ENCODE measurements around the gene DBX1. TPM values are rescaled to one million over a fixed set of nuclear protein-coding genes. Genes with fewer than 3 reads are reported as not detected.

The DBX1 gene
- total RNA-seq, 4 donors from 2014 or later: not detected

GRCh38 chr11:20156280-20156875, 3.9 kb downstream of the DBX1 start:
- Histone ChIP-seq H3K27ac (no peak overlapping the region), H3K9me3 (no peaks in the 10 kb centered on the region), H3K4me3 (peak overlapping the region in 3 of 4 donors; percentile 10 to 56 (median 33)), H3K27me3 (peaks cover 34 to 90% (median 55%) of the 10 kb centered on the region in 4 donors), H3K36me3 (no peaks in the 10 kb centered on the region), H3K4me1 (peaks cover 14 to 30% (median 17%) of the 10 kb centered on the region in 3 donors)
- no peak for TF ChIP-seq CTCF (IDR thresholded peaks at IDR 0.05)
- TF ChIP-seq POLR2A (IDR thresholded peaks at IDR 0.05): no peak
- 3% methylated on average over 6 of the region's 51 CpGs; no CpG with 5 or more reads in 1 of the 2 donors for WGBS, 2 donors
- intact Hi-C loops (cut with DNase I): no loop called here
- no peak for DNase-seq

- H3K4me1 ChIP-seq: peaks cover 14 to 25% (median 17%) of the 10 kb centered on the region in 3 donors
- H3K27me3 ChIP-seq: peaks cover 34 to 86% (median 50%) of the 10 kb centered on the region in 4 donors
- H3K9me3 ChIP-seq: no peaks in the 10 kb centered on the region
- intact Hi-C loops (cut with DNase I): no loop called here
- no peaks in the 10 kb centered on the region for H3K36me3 ChIP-seq
- 26 to 32% methylated on average over 16 to 19 of the region's 19 CpGs for WGBS, 2 donors
- no peak overlapping the region for H3K27ac ChIP-seq
- H3K4me3 ChIP-seq: peak overlapping the region in 2 of 4 donors; percentile 33 to 56
- DNase-seq: no peak
- TF ChIP-seq POLR2A (IDR thresholded peaks at IDR 0.05) (no peak), CTCF (IDR thresholded peaks at IDR 0.05) (no peak)
Measured at GRCh38 chr11:20155683-20156279, 4.5 kb downstream of the DBX1 start.

- H3K36me3 ChIP-seq: no peaks in the 10 kb centered on the region
- 79 to 100% methylated on average over 1 of the region's 1 CpG for WGBS, 2 donors
- no peaks in the 10 kb centered on the region for H3K9me3 ChIP-seq
- intact Hi-C loops (cut with DNase I): no loop called here
- no peak overlapping the region for H3K4me3 ChIP-seq
- H3K27ac ChIP-seq: no peak overlapping the region
- peaks cover 33 to 86% (median 37%) of the 10 kb centered on the region in 4 donors for H3K27me3 ChIP-seq
- TF ChIP-seq POLR2A (IDR thresholded peaks at IDR 0.05): no peak
- no peak for TF ChIP-seq CTCF (IDR thresholded peaks at IDR 0.05)
- no peak for DNase-seq
- peaks cover 14 to 25% (median 17%) of the 10 kb centered on the region in 3 donors for H3K4me1 ChIP-seq
Measured at GRCh38 chr11:20154381-20154780, 5.9 kb downstream of the DBX1 start.

GRCh38 chr11:20138707-20139106, 21.6 kb downstream of the DBX1 start:
- DNase-seq: no peak
- Histone ChIP-seq H3K36me3 (no peaks in the 10 kb centered on the region), H3K4me3 (no peak overlapping the region), H3K27ac (no peak overlapping the region), H3K27me3 (peaks cover 0 to 28% (median 0%) of the 10 kb centered on the region in 4 donors), H3K4me1 (no peaks in the 10 kb centered on the region), H3K9me3 (no peaks in the 10 kb centered on the region)
- no peak for TF ChIP-seq POLR2A (IDR thresholded peaks at IDR 0.05)
- no peak for TF ChIP-seq CTCF (IDR thresholded peaks at IDR 0.05)
- intact Hi-C loops (cut with DNase I): loop anchor here (10.0 kb wide), 1 partner anchor 574 kb away; no protein-coding TSS in a partner anchor
- 65 to 68% methylated on average over 4 of the region's 4 CpGs for WGBS, 2 donors

GRCh38 chr11:20137637-20138036, 22.6 kb downstream of the DBX1 start:
- H3K4me3 ChIP-seq: no peak overlapping the region
- no peak for DNase-seq
- TF ChIP-seq CTCF (IDR thresholded peaks at IDR 0.05) (no peak), POLR2A (IDR thresholded peaks at IDR 0.05) (no peak)
- peaks cover 0 to under 1% (median 0%) of the 10 kb centered on the region in 3 donors for H3K4me1 ChIP-seq
- H3K27ac ChIP-seq: no peak overlapping the region
- intact Hi-C loops (cut with DNase I): loop anchor here (10.0 kb wide), 1 partner anchor 573 kb away; no protein-coding TSS in a partner anchor
- H3K27me3 ChIP-seq: peaks cover 0 to 39% (median 0%) of the 10 kb centered on the region in 4 donors
- H3K9me3 ChIP-seq: no peaks in the 10 kb centered on the region
- H3K36me3 ChIP-seq: no peaks in the 10 kb centered on the region

Measured in esophagus squamous epithelium (tissue), 5 donors.